Measurements from ENCODE around the gene CCDC27. TPM values are rescaled to one million over a fixed set of nuclear protein-coding genes. Genes with fewer than 3 reads are reported as not detected.

The CCDC27 gene
- total and polyA plus RNA-seq, 2 of the 8 experiments (the other 6 are each of a cell fraction or from before 2014, with no cell fraction given): 0.15 TPM; not detected in 1

DNA sequence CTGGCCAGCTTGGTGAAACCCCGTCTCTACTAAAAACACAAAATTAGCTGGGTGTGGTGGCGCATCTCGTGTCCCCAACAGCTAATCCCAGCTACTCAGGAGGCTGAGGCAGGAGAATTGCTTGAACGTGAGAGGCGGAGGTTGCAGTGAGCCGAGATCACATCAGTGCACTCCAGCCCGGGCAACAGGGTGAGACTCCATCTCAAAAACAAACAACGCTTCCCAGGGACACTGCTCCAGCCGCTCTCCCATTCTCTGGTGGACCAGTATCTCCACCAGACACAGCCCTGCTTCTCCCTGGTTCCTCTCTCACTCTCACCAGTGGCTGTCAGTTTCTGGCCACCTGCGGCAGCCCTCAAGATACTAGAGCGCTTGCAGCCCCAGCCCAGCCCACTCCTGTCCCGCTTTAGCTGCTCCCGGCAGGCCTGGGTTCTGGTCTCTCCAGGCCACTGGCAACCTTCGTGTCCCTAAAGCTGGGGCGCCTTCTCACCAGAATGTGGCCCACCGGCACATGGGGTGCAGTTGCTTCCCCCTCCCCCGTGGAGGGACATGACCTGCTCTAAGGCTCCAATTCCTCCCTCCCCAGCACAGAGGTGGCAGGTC is 65.0 kb downstream of the CCDC27 start:
- Histone ChIP-seq H2BK12ac (ENCODE audit: low read depth, low read length) (no peak overlapping the region; the same call in 1 of the 2 replicates), H2AK5ac (ENCODE audit: low read depth, low read length) (no peak overlapping the region), H3K27me3 (replicated peaks in 1 of 4; ENCODE audit: control insufficient read depth in 3 of 4, extremely low read depth in 1 of 4, insufficient read depth in 3 of 4, low read length in 3 of 4) (no peaks in the 10 kb centered on the region), H3K56ac (replicated peaks; ENCODE audit: insufficient read length, low read depth, low read length) (no peak overlapping the region), H3K79me1 (ENCODE audit: low read depth, low read length) (no peaks in the 10 kb centered on the region), H3K9me3 (ENCODE audit: insufficient read depth in 2 of 2, low read depth in 1 of 2, low read length in 1 of 2) (no peaks in the 10 kb centered on the region), H3K27ac (ENCODE audit: low read depth, low read length) (no peak overlapping the region), H3K4me2 (ENCODE audit: insufficient read depth in 1 of 2, low read depth in 2 of 2, low read length in 2 of 2) (no peak overlapping the region), H4K20me1 (replicated peaks in 1 of 2; ENCODE audit: control insufficient read depth in 1 of 2, insufficient read depth in 2 of 2, low read length in 2 of 2) (peaks cover 0 to 1% of the 10 kb centered on the region in 2 experiments), H3K23me2 (ENCODE audit: low read depth, low read length) (no peaks in the 10 kb centered on the region), H2BK15ac (ENCODE audit: low read length) (no peak overlapping the region), H4K5ac (ENCODE audit: insufficient read length, low read depth, low read length) (no peak overlapping the region), H3K18ac (ENCODE audit: extremely low read depth, low read length) (no peak overlapping the region), H3K4ac (replicated peaks; ENCODE audit: insufficient read length, low read depth, low read length) (no peak overlapping the region), H3K36me3 (ENCODE audit: control insufficient read depth in 2 of 4, insufficient read depth in 4 of 4, low read length in 3 of 4) (peaks cover 0 to 3% (median 0%) of the 10 kb centered on the region in 4 experiments; a peak in 1 of 8 replicates), H3K23ac (ENCODE audit: insufficient read length) (no peak overlapping the region), H3K79me2 (ENCODE audit: control insufficient read depth in 1 of 2, insufficient read depth in 2 of 2, low read length in 2 of 2) (no peaks in the 10 kb centered on the region), H3K14ac (ENCODE audit: insufficient read length) (no peak overlapping the region), H4K91ac (replicated peaks; ENCODE audit: insufficient read length, low read length) (no peak overlapping the region), H3K4me1 (replicated peaks in 1 of 4; ENCODE audit: control insufficient read depth in 3 of 4, insufficient read depth in 4 of 4, low read length in 3 of 4) (no peaks in the 10 kb centered on the region; a peak in 1 of 7 replicates), H3K4me3 (ENCODE audit: extremely low read depth in 1 of 4, insufficient read depth in 2 of 4, low read depth in 3 of 4, low read length in 4 of 4) (no peak overlapping the region), H4K8ac (ENCODE audit: extremely low read depth, insufficient read depth, low read length) (no peak overlapping the region), H2BK120ac (replicated peaks; ENCODE audit: low read depth, low read length) (no peak overlapping the region), H2BK20ac (ENCODE audit: low read length) (no peak overlapping the region), H2AFZ (ENCODE audit: low read length) (no peak overlapping the region), H3K9ac (replicated peaks in 1 of 4; ENCODE audit: extremely low read depth in 1 of 4, low read depth in 3 of 4, low read length in 3 of 4) (no peak overlapping the region), H2BK5ac (ENCODE audit: low read depth, low read length) (no peak overlapping the region; the same call in 1 of the 2 replicates)
- POLR2A ChIA-PET (ENCODE audit: partially characterized antibody): interaction anchor here (0.9 kb wide), 1 partner anchor 22 kb away, joined by 3 read pairs; no protein-coding TSS in a partner anchor
- FAIRE-seq (no peak), DNase-seq (ENCODE audit: low read depth in 1 of 2, low spot score in 2 of 2) (no peak)
- WGBS, 2 experiments (ENCODE audit: extremely low coverage in 1 of 2, insufficient coverage in 1 of 2, insufficient read length in 1 of 2, insufficient replicate concordance in 2 of 2, low coverage in 1 of 2, low lambda C conversion rate in 2 of 2, missing lambda C conversion rate in 1 of 2): 94% methylated on average over 17 of the region's 17 CpGs; no CpG with 5 or more reads in 1 of the 2 experiments
- CTCF ChIA-PET (ENCODE audit: partially characterized antibody): interaction anchor here (0.6 to 2.7 kb wide), 4 partner anchors 11 to 42 kb away, joined by 3 to 8 read pairs (median 5); no protein-coding TSS in a partner anchor
- no peak for TF ChIP-seq SP2 (IDR thresholded peaks at IDR 0.05; ENCODE audit: low read length)
- TF ChIP-seq HDAC2 (IDR thresholded peaks at IDR 0.05; ENCODE audit: borderline replicate concordance in 1 of 2, low read depth in 2 of 2, low read length in 2 of 2): no peak
- TF ChIP-seq CBX5 (IDR thresholded peaks at IDR 0.05; ENCODE audit: low read depth, low read length): no peak
- no peak for TF ChIP-seq FOSL1 (IDR thresholded peaks at IDR 0.05; ENCODE audit: insufficient read depth, low read depth, low read length)
- TF ChIP-seq, protein P1, sequence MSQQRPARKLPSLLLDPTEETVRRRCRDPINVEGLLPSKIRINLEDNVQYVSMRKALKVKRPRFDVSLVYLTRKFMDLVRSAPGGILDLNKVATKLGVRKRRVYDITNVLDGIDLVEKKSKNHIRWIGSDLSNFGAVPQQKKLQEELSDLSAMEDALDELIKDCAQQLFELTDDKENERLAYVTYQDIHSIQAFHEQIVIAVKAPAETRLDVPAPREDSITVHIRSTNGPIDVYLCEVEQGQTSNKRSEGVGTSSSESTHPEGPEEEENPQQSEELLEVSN (IDR thresholded peaks at IDR 0.05): no peak
- no peak for TF ChIP-seq KDM4A (IDR thresholded peaks at IDR 0.05; ENCODE audit: low read depth, low read length, severe bottlenecking)
- no peak for TF ChIP-seq RFX5 (IDR thresholded peaks at IDR 0.05; ENCODE audit: borderline replicate concordance, low read depth, low read length)
- TF ChIP-seq MAFK (IDR thresholded peaks at IDR 0.05; ENCODE audit: low read depth, low read length): no peak
- TF ChIP-seq JUND (IDR thresholded peaks at IDR 0.05; ENCODE audit: low read length): no peak
- no peak for TF ChIP-seq CHD1 (IDR thresholded peaks at IDR 0.05; ENCODE audit: low read depth, low read length)
- TF ChIP-seq, protein P2, sequence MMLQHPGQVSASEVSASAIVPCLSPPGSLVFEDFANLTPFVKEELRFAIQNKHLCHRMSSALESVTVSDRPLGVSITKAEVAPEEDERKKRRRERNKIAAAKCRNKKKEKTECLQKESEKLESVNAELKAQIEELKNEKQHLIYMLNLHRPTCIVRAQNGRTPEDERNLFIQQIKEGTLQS (IDR thresholded peaks at IDR 0.05; ENCODE audit: insufficient read depth, low read depth, low read length): no peak
- no peak for TF ChIP-seq YY1 (IDR thresholded peaks at IDR 0.05; ENCODE audit: low read depth, low read length)

Measured in H1 (cell line).